ENCODE results near the gene C10orf143.

DNA sequence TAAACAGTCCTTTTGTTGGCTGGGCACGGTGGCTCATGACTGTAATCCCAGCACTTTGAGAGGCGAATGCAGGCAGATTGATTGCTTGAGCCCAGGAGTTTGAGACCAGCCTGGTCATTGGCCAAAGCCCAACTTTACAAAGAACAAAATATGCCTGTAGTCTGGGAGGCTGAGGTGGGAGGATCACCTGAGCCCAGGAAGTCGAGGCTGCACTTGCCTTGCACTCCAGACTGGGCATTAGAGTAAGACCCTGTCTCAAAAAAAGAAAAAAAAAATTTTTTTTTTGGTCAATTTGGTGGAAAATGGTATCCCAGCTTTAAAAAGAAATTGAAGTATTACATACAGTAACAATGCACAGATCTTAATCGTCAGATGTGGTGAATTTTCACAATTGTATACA, 30.4 kb upstream of the C10orf143 start:
- no peak for TF ChIP-seq POLR2A (IDR thresholded peaks at IDR 0.05)
- no peak for TF ChIP-seq POLR2AphosphoS5 (IDR thresholded peaks at IDR 0.05)
